ENCODE measurements around the gene SLC4A1AP. TPM values are rescaled to one million over a fixed set of nuclear protein-coding genes. Genes with fewer than 3 reads are reported as not detected.
"Not testable (repeated sequence)": the region's sequence is repeated elsewhere in the genome, so short reads cannot be mapped to it uniquely, and the experiment has no call there.

The SLC4A1AP gene
- total RNA-seq, 2 donors from 2014 or later, result 18.2 to 18.7 TPM

DNA sequence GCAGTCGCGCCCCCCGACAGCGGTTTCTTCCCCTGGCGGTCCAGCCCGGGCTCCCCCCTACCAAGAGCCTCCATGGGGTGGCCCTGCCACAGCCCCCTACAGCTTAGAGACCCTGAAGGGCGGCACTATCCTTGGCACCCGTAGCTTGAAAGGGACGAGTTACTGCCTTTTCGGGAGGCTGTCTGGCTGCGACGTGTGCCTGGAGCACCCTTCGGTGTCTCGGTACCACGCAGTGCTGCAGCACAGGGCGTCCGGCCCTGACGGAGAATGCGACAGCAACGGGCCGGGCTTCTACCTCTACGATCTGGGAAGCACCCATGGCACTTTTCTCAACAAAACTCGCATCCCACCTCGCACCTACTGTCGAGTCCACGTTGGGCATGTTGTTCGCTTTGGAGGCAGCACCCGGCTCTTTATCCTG, 475 bp downstream of the SLC4A1AP start:
- Mint-ChIP-seq H3K4me1 (peaks cover 34% of the 10 kb centered on the region), H3K36me3 (ENCODE audit: low read depth) (peaks cover 12% of the 10 kb centered on the region), H3K27ac (peak overlapping the region; percentile 100), H3K27me3 (no peaks in the 10 kb centered on the region), H3K4me3 (peak overlapping the region; percentile 99)
- DNase-seq, result no peak
- no peaks in the 10 kb centered on the region for H3K9me3 ChIP-seq (ENCODE audit: control insufficient read depth, low read length, poor library complexity, severe bottlenecking)
- ATAC-seq, result peak; percentile 31

DNA sequence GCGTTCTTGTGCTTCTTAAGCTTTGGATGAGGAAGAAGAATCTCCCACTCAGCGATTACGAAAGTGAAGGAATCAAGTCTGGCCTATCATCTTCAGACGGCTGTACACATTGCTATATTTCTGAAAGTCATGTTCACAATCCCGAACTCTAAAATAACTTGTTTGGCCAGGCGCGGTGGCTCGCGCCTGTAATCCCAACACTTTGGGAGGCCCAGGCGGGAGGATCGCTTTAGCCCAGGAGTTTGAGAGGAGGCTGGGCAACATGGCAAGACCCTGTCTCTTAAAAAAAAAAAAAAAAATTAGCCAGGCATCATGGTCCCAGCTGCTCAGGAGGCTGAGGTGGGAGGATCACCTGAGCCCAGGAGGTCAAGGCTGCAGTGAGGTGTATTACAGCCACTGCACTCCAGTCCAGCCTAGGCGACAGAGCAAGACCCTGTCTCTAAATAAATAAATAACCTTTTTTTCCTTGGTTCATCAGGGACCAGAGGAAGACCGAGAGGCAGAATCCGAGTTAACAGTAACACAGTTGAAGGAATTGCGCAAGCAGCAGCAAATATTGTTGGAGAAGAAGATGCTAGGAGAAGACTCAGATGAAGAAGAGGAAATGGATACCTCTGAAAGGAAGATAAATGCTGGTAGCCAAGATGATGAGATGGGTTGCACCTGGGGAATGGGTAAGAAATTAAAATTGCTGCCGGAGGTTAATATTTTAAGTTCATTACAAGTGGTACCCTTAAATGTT, 1.1 kb downstream of the SLC4A1AP start:
- peaks cover 10% of the 10 kb centered on the region for H3K36me3 Mint-ChIP-seq (ENCODE audit: low read depth)

DNA sequence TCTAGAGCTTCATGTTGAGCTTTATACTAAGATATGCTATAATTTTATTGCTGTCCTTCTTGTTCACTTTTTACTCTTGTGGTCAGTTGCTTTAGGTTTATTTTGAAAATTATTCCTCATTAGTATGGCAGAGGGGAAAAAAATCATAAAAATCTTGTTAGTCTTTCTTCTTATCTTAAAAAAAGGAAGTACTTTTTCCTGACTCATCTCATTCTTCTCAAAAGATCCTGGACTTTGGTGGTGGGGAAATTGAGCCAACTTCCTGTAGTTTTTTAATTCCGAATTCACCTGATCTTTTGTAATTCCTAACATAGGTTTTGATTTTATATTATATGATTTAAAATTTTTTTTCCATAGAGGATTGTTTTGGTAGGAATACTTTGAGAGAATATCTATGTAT, 3.8 kb downstream of the SLC4A1AP start:
- Mint-ChIP-seq H3K4me3 (no peak overlapping the region), H3K27ac (no peak overlapping the region), H3K27me3 (no peaks in the 10 kb centered on the region), H3K4me1 (peaks cover 32% of the 10 kb centered on the region), H3K36me3 (ENCODE audit: low read depth) (peaks cover 9% of the 10 kb centered on the region)
- no peak for DNase-seq
- no peaks in the 10 kb centered on the region for H3K9me3 ChIP-seq (ENCODE audit: control insufficient read depth, low read length, poor library complexity, severe bottlenecking)
- ATAC-seq, result no peak

More for the DNA sequence above, 1.1 kb downstream of the SLC4A1AP start:
- peak overlapping the region; percentile 100 for H3K27ac Mint-ChIP-seq
- DNase-seq, result no peak
- no peak for ATAC-seq
- H3K9me3 ChIP-seq (ENCODE audit: control insufficient read depth, low read length, poor library complexity, severe bottlenecking), result no peaks in the 10 kb centered on the region
- peaks cover 31% of the 10 kb centered on the region for H3K4me1 Mint-ChIP-seq
- H3K4me3 Mint-ChIP-seq, result peak overlapping the region; percentile 99
- no peaks in the 10 kb centered on the region for H3K27me3 Mint-ChIP-seq

DNA sequence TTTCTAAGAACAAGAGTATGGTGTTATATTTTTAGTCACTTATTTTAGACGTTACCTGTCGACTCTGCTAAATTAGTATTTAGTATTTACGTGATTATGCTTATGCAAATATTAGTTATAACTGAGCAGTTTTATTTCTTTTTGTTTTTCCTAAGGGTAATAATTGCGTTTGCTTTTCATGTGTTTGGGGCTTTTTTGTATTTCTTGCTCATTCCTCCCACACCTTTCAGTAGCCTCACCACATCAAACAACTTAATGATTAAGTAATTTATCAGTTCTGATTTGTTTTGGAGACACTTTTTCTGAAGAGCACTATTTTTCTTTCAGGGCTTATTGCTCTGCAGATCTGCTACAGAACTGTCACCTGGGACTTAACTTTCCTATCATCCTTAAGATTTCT, 7.5 kb downstream of the SLC4A1AP start:
- H3K9me3 ChIP-seq (ENCODE audit: control insufficient read depth, low read length, poor library complexity, severe bottlenecking), result no peaks in the 10 kb centered on the region
- ATAC-seq, result no peak
- Mint-ChIP-seq H3K27me3 (no peaks in the 10 kb centered on the region), H3K4me3 (no peak overlapping the region), H3K4me1 (peaks cover 15% of the 10 kb centered on the region), H3K36me3 (ENCODE audit: low read depth) (peaks cover 9% of the 10 kb centered on the region), H3K27ac (peak overlapping the region; percentile 8)
- no peak for DNase-seq

DNA sequence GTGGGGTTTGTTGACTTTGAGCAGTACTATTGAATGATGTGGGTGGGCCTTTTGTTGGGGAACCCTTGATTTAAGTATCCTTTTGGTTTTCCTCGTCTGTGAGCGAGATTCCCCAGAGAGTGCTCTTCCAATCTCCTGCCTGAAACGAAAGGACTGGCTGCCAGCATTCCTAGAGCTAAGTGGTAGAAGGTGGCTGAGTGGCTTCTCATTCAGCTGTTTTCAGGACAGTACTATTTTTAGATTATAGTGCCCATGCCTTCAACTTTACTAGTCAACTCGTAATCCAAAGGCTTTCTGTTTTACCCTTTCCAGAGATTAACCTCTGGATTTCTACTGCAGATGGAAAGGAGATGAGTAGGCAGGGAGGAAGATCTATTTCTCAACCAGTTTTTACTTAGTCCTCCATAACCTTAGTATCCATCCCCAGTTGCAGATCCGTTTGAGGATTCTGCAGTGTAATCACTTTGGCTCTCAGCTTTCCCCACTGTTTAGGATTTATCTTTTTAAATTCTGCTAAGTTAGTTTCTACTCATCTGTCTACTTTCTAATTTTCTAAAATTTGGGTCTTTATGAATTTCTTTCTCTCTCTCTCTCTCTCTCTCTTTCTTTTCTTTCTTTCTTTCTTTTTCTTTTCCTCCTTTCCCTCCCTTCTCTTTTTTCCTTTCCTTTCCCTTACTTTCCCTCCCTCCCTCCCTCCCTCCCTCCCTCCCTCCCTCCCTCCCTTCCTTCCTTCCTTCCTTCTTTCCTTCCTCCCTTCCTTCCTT, 9.2 kb downstream of the SLC4A1AP start:
- DNase-seq (no peak), ATAC-seq (no peak)
- peak overlapping the region; percentile 45 for H3K4me3 Mint-ChIP-seq
- H3K27ac Mint-ChIP-seq, result peak overlapping the region; percentile 79
- H3K9me3 ChIP-seq (ENCODE audit: control insufficient read depth, low read length, poor library complexity, severe bottlenecking), result no peaks in the 10 kb centered on the region
- H3K36me3 Mint-ChIP-seq (ENCODE audit: low read depth), result peaks cover 11% of the 10 kb centered on the region
- H3K4me1 Mint-ChIP-seq, result peaks cover 8% of the 10 kb centered on the region
- no peaks in the 10 kb centered on the region for H3K27me3 Mint-ChIP-seq

DNA sequence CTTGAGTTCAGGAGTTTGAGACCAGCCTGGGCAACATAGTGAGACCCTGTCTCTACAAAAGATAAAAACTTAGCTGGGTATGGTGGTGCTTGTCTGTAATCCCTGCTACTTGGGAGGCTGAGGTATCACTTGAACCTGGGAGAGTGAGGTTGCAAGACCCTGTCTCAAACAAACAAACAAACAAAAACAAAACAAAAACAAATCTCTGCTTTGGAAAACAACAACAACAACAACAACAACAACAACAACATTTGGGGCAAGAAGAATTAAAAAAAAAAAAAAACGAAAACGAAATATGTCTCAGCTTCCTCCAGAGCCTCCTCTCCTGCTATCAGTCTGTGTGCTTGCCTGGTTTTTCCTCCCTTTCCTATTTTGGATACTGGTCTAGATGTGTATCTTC, 16.9 kb downstream of the SLC4A1AP start:
- H3K36me3 Mint-ChIP-seq (ENCODE audit: low read depth), result peaks cover 7% of the 10 kb centered on the region
- no peaks in the 10 kb centered on the region for H3K27me3 Mint-ChIP-seq
- peaks cover 11% of the 10 kb centered on the region for H3K4me1 Mint-ChIP-seq
- H3K9me3 ChIP-seq (ENCODE audit: control insufficient read depth, low read length, poor library complexity, severe bottlenecking), result no peaks in the 10 kb centered on the region
- DNase-seq (no peak), ATAC-seq (no peak)
- H3K4me3 Mint-ChIP-seq, result no peak overlapping the region
- peak overlapping the region; percentile 2 for H3K27ac Mint-ChIP-seq

DNA sequence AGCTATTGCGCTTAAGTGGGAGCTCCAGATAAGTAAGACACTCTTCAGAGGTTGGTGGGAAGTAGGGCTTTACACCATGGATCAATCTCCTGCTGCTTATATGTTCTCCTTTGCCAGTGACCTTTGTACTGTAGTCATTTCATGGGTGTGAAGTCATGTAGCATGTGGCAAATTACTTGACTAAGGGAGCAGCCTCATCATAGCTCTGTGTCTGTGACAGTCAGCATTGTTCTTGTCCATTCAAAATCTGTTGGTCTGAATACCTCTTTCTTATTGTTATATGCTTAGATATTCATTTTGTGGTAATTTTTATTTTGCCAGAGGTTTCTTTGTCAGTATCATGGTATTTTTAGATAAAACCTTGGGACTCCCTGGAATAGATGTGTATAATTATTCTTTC, 18.2 kb downstream of the SLC4A1AP start:
- Mint-ChIP-seq H3K4me3 (no peak overlapping the region), H3K27me3 (no peaks in the 10 kb centered on the region), H3K4me1 (peaks cover 11% of the 10 kb centered on the region), H3K27ac (peak overlapping the region; percentile 54), H3K36me3 (ENCODE audit: low read depth) (peaks cover 7% of the 10 kb centered on the region)
- DNase-seq, result no peak
- H3K9me3 ChIP-seq (ENCODE audit: control insufficient read depth, low read length, poor library complexity, severe bottlenecking), result no peaks in the 10 kb centered on the region
- no peak for ATAC-seq

DNA sequence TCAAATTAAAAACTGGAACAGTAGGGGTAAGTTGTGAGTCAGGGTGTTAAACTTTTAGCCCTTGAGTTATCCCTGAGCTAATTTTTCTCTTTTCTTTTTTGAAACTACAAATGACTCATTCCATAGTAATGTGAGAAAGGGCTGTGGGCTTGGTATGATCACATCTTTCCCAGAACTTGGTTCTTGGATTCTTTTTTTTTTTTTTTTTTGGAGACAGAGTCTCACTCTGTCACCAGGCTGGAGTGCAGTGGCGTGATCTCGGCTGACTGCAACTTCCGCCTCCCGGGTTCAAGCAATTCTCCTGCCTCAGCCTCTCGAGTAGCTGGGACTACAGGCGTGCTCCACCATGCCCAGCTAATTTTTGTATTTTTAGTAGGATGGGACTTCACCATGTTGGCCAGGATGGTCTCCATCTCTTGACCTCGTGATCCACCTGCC, 18.7 kb downstream of the SLC4A1AP start:
- ATAC-seq; H3K27me3 Mint-ChIP-seq; H3K4me3 Mint-ChIP-seq; DNase-seq; H3K36me3 Mint-ChIP-seq (ENCODE audit: low read depth); H3K9me3 ChIP-seq (ENCODE audit: control insufficient read depth, low read length, poor library complexity, severe bottlenecking): not testable (repeated sequence)
- Mint-ChIP-seq H3K27ac (peak overlapping the region; percentile 54), H3K4me1 (peaks cover 11% of the 10 kb centered on the region)

DNA sequence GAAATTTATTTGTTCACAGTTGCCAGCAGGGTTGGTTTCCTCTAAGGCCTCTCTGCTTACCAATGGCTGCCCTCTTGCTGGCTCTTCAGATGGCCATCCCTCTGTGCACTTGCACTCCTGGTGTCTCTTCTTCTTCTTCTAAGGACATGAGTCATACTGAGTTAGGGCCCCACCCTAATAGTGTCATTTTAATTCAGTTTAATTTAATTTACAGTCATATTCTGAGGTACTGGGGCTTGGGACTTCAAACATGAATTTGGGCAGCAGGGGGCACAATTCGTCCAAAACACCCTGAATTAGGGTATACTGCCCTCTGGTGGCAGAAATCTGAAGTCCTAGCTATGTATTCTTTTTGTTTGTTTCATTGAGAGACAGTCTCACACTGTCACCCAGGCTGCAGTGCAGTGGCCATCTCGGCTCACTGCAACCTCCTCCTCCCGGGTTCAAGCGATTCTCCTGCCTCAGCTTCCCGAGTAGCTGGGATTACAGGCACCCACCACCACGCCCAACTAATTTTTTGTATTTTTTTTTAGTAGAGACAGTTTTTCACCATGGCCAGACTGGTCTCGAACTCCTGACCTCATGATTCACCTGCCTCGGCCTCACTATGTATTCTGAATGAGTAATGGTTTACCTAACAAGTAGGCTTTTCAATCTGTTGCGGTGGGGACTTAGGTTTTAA, 19.8 kb downstream of the SLC4A1AP start:
- Mint-ChIP-seq H3K36me3 (ENCODE audit: low read depth) (peaks cover 6% of the 10 kb centered on the region), H3K27me3 (no peaks in the 10 kb centered on the region), H3K4me3 (no peak overlapping the region), H3K27ac (peak overlapping the region; percentile 53), H3K4me1 (peaks cover 11% of the 10 kb centered on the region)
- peak; percentile 58 to 86 (median 59) for DNase-seq
- no peaks in the 10 kb centered on the region for H3K9me3 ChIP-seq (ENCODE audit: control insufficient read depth, low read length, poor library complexity, severe bottlenecking)
- ATAC-seq, result peak; percentile 95

DNA sequence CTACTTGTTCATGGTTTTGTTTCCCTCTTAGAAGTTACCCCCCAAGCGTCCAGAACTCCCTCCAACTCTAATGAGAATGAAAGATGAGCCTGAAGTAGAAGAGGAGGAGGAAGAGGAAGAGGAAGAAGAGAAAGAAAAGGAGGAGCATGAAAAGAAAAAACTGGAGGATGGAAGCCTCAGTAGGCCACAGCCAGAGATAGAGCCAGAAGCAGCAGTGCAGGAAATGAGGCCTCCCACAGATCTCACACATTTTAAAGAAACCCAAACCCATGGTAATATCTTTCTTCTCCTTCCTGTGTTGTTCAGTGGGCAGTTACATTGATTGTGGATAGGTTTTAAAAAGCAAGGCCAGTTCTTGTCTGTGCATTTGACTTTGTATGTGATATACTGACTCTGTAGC, 21.3 kb downstream of the SLC4A1AP start:
- not testable (repeated sequence) for H3K9me3 ChIP-seq (ENCODE audit: control insufficient read depth, low read length, poor library complexity, severe bottlenecking); H3K36me3 Mint-ChIP-seq (ENCODE audit: low read depth); H3K27me3 Mint-ChIP-seq; ATAC-seq; DNase-seq; H3K4me3 Mint-ChIP-seq
- H3K27ac Mint-ChIP-seq, result peak overlapping the region; percentile 80
- H3K4me1 Mint-ChIP-seq, result peaks cover 11% of the 10 kb centered on the region

DNA sequence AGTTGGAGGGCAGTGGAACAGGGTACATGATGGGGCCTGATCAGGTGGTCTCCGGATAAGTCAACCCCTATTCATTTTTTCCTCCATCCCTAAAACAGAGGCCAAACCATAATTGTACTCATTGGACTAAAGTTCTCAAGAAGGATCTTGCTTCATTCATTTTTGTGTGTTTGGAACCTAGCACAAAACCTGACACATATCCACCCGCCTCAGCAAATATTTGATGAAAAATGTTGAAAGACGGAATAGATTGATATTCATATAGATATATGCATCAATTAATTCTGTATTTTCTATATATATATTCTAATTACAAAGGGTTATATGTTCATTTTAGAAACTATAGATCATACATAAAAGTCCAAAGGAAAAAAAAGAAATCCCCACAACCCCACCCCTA, 21.9 kb downstream of the SLC4A1AP start:
- H3K36me3 Mint-ChIP-seq (ENCODE audit: low read depth), result peaks cover 6% of the 10 kb centered on the region
- no peak overlapping the region for H3K4me3 Mint-ChIP-seq
- DNase-seq (no peak), ATAC-seq (no peak)
- no peaks in the 10 kb centered on the region for H3K9me3 ChIP-seq (ENCODE audit: control insufficient read depth, low read length, poor library complexity, severe bottlenecking)
- no peaks in the 10 kb centered on the region for H3K27me3 Mint-ChIP-seq
- peaks cover 11% of the 10 kb centered on the region for H3K4me1 Mint-ChIP-seq
- no peak overlapping the region for H3K27ac Mint-ChIP-seq

DNA sequence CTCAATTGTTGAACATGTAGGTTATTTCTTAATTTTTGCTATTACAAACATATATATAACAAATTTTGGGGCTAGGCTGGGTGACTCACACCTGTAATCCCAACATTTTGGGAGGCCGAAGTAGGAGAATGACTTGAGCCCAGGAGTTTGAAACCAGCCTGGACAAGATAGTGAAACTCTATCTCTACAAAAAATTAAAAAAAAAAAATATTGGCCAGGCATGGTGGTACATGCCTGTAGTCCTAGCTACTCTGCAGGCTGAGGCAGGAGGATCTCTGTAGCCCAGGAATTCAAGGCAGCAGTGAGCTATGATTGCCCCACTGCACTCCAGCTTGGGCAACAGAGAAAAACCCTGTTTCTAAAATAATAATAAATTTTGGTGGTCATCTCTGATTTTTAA, 23.5 kb downstream of the SLC4A1AP start:
- no peak for DNase-seq
- Mint-ChIP-seq H3K4me1 (peaks cover 8% of the 10 kb centered on the region), H3K36me3 (ENCODE audit: low read depth) (peaks cover 3% of the 10 kb centered on the region), H3K27me3 (no peaks in the 10 kb centered on the region), H3K4me3 (no peak overlapping the region), H3K27ac (no peak overlapping the region)
- no peaks in the 10 kb centered on the region for H3K9me3 ChIP-seq (ENCODE audit: control insufficient read depth, low read length, poor library complexity, severe bottlenecking)
- no peak for ATAC-seq

DNA sequence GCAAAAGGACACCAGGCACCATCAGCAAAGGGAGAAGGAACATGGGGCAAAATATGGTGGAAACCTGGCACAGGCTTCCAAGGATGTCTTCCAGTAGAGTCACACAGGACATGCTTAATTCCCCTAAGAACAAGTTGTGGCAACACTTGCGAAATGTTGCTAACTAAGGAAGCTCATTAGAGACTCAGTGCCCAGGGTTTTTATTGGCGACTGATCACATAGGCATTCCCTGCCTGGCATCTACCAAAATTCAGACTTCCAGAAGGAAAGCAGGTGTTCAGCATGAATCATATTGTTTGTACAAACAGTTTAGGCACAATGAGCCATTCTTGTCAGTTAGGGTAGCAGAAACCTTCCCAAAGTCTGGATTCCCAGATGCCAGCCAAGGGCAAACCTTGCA, 25.7 kb downstream of the SLC4A1AP start:
- no peaks in the 10 kb centered on the region for H3K27me3 Mint-ChIP-seq
- no peak overlapping the region for H3K27ac Mint-ChIP-seq
- DNase-seq (no peak), ATAC-seq (no peak)
- H3K4me1 Mint-ChIP-seq, result peaks cover 3% of the 10 kb centered on the region
- H3K9me3 ChIP-seq (ENCODE audit: control insufficient read depth, low read length, poor library complexity, severe bottlenecking), result no peaks in the 10 kb centered on the region
- peaks cover 5% of the 10 kb centered on the region for H3K36me3 Mint-ChIP-seq (ENCODE audit: low read depth)
- no peak overlapping the region for H3K4me3 Mint-ChIP-seq
